OCI-LY1 (cell line): ENCODE measurements around the gene DNAH8.

ENCODE experiments used
- EZH2 ChIP-seq: fragments of 200-600 bp; sonication (generic), shearing (Covaris generic); IDR thresholded peaks from 2 replicates; pipeline ENCODE4 v1.8.0; 2017; ENCODE audit warnings: borderline replicate concordance, mixed run types, mild to moderate bottlenecking, antibody characterized with exemption, low read length, moderate library complexity, mixed read lengths
- TF ChIP-seq, protein P1 (sequence below): fragments of 200-600 bp; sonication (generic), shearing (Covaris generic); IDR thresholded peaks from 2 replicates; pipeline ENCODE4 v1.5.1; 2017; ENCODE audit warnings: mild to moderate bottlenecking, antibody characterized with exemption, low read length, moderate library complexity, mixed read lengths

DNA sequence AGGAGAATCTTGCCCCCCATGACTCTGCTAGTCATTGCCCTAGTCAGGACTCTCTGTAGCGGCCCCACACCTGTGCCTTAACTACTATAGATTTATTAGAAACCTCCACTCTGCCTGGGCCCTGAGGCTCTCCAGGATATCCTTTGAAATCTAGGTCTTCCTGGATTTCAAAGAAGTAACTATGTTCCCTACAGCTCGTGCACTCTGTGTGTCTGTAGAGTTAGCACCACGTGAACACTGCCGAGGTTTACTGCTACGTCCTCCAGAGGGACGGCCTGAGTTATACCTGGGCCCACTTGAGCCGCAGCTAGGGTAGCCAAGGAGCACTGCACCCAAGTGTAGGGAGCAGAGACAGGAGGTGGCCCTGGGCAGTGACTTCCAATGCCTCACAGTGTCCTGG is 353.3 kb downstream of the DNAH8 start:
- TF ChIP-seq, protein P1, sequence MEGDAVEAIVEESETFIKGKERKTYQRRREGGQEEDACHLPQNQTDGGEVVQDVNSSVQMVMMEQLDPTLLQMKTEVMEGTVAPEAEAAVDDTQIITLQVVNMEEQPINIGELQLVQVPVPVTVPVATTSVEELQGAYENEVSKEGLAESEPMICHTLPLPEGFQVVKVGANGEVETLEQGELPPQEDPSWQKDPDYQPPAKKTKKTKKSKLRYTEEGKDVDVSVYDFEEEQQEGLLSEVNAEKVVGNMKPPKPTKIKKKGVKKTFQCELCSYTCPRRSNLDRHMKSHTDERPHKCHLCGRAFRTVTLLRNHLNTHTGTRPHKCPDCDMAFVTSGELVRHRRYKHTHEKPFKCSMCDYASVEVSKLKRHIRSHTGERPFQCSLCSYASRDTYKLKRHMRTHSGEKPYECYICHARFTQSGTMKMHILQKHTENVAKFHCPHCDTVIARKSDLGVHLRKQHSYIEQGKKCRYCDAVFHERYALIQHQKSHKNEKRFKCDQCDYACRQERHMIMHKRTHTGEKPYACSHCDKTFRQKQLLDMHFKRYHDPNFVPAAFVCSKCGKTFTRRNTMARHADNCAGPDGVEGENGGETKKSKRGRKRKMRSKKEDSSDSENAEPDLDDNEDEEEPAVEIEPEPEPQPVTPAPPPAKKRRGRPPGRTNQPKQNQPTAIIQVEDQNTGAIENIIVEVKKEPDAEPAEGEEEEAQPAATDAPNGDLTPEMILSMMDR, result no peak
- TF ChIP-seq EZH2, result no peak
